Thyroid gland (tissue), 4 donors: ENCODE results near the gene MAPK1IP1L. TPM values are rescaled to one million over a fixed set of nuclear protein-coding genes. Genes with fewer than 3 reads are reported as not detected.

ENCODE experiments used
- DNase-seq, 2 donors: peaks; one replicate each; pipeline ENCODE4 v3.0.0-alpha.2; 2019
- H3K27ac ChIP-seq, 3 donors: fragments of 200-600 bp; sonication (generic); 1 replicate in 2 of 3; 2 replicates in 1 of 3; pipeline ENCODE4 v1.5.1; 2016 to 2019; ENCODE audit warnings: mild to moderate bottlenecking in 1 of 3, moderate library complexity in 1 of 3
- H3K27me3 ChIP-seq: fragments of 200-600 bp; sonication (generic); one replicate; pipeline ENCODE4 v1.5.1; 2019
- H3K36me3 ChIP-seq, 2 donors: fragments of 200-600 bp; sonication (generic); one replicate each; pipeline ENCODE4 v1.5.1; 2016 to 2019
- H3K4me1 ChIP-seq, 2 donors: fragments of 200-600 bp; sonication (generic); one replicate each; pipeline ENCODE4 v1.5.1; 2017 to 2019
- H3K4me3 ChIP-seq, 3 donors: fragments of 200-600 bp; sonication (generic); replicated peaks in 1 of 3; 1 replicate in 2 of 3; 2 replicates in 1 of 3; pipeline ENCODE4 v1.5.1; 2016; ENCODE audit warnings: mild to moderate bottlenecking in 1 of 3
- H3K9me3 ChIP-seq: fragments of 200-600 bp; sonication (generic); one replicate; pipeline ENCODE4 v1.5.1; 2017
- POLR2A ChIP-seq, 2 donors: fragments of 450-650 bp; IDR thresholded peaks; one replicate each; pipeline ENCODE4 v1.6.1; 2017; ENCODE audit warnings: antibody characterized with exemption in 2 of 2, mild to moderate bottlenecking in 2 of 2, moderate library complexity in 1 of 2
- WGBS, 2 donors: methylation state at CpG; one replicate each; pipeline ENCODE4 v1.1.5; 2017; 5-methylcytosine and 5-hydroxymethylcytosine counted together
- intact Hi-C: fragments of 100-400 bp; cut with DNase I; formaldehyde crosslinking; loops from one replicate; pipeline ENCODE4 v1.15.1; 2023
- total RNA-seq, 4 donors: library from RNA; depleted of rRNA; stranded (reverse); fragments of >200 nt; gene quantifications; one replicate each; pipeline ENCODE4 v1.2.3, GENCODE V29; 2016
- TF ChIP-seq, protein P1 (sequence below), 6 experiments: fragments of 200-600 bp in 3 of 6; fragments of 450-650 bp in 3 of 6; sonication (generic) in 3 of 6; IDR thresholded peaks; one replicate each; pipeline ENCODE4 v1.5.1; 2016 to 2019; ENCODE audit warnings: antibody characterized with exemption in 6 of 6, mild to moderate bottlenecking in 2 of 6, inconsistent platforms in 1 of 6, moderate library complexity in 1 of 6

MAPK1IP1L gene
- total RNA-seq, 4 donors from 2014 or later = 56.6 to 89.9 (median 69.6) TPM

DNA sequence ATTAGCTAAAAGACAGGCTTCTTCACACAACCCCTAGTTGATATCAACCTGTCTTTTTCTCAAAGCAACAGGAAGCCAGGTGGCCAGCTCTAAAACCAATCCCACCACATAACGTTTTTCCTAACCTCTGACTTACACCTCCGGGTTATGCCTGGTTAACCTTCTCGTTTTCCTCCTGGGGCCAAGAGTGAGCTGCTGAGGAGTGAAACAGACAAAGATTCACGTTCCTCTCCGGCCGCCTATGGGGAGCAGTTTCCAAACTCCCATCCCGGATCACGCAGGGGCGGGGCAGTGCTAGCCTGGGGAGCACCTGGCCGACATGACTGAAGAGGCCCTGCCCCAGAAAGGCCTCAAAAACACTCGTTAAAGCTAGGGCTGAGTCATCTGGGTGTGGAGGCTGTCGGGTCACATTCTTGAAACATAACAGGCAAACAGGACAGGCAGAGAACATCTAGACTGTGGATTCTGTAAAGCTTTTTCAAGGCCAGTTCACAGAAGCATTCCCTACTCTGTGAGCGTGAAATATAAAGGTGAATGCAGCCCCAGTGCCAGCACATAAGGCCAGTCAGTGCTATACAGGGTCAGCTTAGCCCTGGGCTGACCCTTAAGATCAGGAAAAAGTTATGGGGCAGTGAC lies 51.7 kb downstream of the MAPK1IP1L start:
- Histone ChIP-seq H3K27ac (peak overlapping the region; percentile 95 to 97 (median 97)), H3K36me3 (no peaks in the 10 kb centered on the region), H3K9me3 (no peaks in the 10 kb centered on the region), H3K4me1 (peaks cover 35 to 77% of the 10 kb centered on the region in 2 donors), H3K4me3 (no peak overlapping the region), H3K27me3 (no peaks in the 10 kb centered on the region)
- intact Hi-C loops = no loop called here
- TF ChIP-seq, protein P1, sequence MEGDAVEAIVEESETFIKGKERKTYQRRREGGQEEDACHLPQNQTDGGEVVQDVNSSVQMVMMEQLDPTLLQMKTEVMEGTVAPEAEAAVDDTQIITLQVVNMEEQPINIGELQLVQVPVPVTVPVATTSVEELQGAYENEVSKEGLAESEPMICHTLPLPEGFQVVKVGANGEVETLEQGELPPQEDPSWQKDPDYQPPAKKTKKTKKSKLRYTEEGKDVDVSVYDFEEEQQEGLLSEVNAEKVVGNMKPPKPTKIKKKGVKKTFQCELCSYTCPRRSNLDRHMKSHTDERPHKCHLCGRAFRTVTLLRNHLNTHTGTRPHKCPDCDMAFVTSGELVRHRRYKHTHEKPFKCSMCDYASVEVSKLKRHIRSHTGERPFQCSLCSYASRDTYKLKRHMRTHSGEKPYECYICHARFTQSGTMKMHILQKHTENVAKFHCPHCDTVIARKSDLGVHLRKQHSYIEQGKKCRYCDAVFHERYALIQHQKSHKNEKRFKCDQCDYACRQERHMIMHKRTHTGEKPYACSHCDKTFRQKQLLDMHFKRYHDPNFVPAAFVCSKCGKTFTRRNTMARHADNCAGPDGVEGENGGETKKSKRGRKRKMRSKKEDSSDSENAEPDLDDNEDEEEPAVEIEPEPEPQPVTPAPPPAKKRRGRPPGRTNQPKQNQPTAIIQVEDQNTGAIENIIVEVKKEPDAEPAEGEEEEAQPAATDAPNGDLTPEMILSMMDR (IDR thresholded peaks at IDR 0.05) = no peak
- TF ChIP-seq POLR2A (IDR thresholded peaks at IDR 0.05) = peak in 1 of 2 donors; percentile 78
- WGBS, 2 donors = 18 to 19% methylated on average over 13 of the region's 13 CpGs
- peak; percentile 90 to 92 for DNase-seq

DNA sequence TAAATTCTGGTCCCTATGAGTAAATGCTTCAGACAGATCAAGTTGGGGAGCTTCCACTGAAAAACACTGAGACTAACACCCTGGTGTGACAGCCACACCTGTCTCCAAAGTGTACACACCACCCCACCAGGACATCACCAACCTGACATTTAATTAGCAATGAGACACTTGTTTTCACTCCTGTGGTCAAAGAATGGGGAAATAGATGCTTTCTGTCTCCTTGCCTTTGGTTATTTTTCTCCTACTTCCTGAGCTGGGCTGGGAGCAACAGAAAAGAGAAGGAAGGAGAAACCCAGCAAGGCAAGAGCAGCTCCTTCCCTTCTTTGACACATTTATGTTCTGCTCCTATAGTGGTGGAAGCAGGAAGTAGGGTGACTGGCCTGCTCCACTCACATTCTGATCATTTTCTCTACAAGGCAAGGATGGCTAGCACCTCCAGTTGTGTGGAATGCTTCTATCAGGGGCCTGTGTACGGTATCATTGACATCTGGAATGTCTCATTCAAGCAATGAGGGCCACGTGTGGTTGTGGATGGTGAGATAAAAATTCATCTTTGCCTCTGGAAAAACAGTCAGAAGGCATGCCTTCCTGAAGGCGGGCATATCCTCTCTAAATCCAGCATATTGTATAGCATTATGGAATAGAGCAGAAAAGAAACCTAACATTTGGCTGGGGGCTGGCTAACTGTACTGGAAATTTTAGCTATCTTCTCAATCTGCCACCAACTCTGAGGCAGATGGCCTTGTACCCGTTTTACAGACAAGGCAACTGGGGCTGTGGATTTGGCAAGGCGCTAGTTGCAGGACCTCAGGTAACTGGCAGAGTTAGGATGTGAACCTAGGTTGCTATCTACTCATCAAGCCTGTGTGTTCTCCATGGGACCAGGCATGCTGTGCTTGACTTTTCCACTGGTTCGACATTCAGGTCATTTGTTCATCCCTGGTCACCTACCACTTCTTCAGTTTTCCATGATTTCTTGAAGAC lies 52.8 kb downstream of the MAPK1IP1L start:
- Histone ChIP-seq H3K27me3 (no peaks in the 10 kb centered on the region), H3K4me3 (no peak overlapping the region), H3K36me3 (no peaks in the 10 kb centered on the region), H3K27ac (peak overlapping the region; percentile 95 to 97 (median 97)), H3K4me1 (peaks cover 35 to 74% of the 10 kb centered on the region in 2 donors), H3K9me3 (no peaks in the 10 kb centered on the region)
- intact Hi-C loops = no loop called here
- no peak for TF ChIP-seq POLR2A (IDR thresholded peaks at IDR 0.05)
- TF ChIP-seq, protein P1 (IDR thresholded peaks at IDR 0.05) = no peak
- 96 to 97% methylated on average over 6 of the region's 6 CpGs for WGBS, 2 donors
- no peak for DNase-seq

DNA sequence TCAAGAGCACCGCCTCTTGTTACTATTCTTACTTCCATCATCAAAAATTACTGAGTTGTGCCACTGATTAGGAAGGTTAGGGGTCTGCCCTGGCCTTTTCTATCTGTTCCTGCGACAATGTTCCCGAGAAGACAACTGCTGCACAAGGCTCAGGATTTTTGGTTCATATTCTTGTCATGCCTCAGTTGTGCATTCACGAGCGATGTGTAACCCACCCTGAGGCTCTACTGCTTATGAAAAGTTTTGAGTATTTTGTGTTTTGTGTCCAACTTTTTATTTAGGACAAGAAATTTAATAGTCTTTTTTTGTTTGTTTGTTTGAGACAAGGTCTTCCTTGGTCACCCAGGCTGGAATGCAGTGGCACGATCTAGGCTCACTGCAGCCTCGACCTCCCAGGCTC lies 54.5 kb downstream of the MAPK1IP1L start:
- Histone ChIP-seq H3K4me3 (no peak overlapping the region), H3K9me3 (no peaks in the 10 kb centered on the region), H3K27me3 (no peaks in the 10 kb centered on the region), H3K4me1 (peaks cover 35 to 67% of the 10 kb centered on the region in 2 donors), H3K36me3 (no peaks in the 10 kb centered on the region), H3K27ac (peak overlapping the region in 2 of 3 donors; percentile 5 to 97)
- WGBS, 2 donors = 83 to 89% methylated on average over 7 of the region's 7 CpGs
- TF ChIP-seq, protein P1 (IDR thresholded peaks at IDR 0.05) = no peak
- TF ChIP-seq POLR2A (IDR thresholded peaks at IDR 0.05) = no peak
- intact Hi-C loops = no loop called here
- no peak for DNase-seq

DNA sequence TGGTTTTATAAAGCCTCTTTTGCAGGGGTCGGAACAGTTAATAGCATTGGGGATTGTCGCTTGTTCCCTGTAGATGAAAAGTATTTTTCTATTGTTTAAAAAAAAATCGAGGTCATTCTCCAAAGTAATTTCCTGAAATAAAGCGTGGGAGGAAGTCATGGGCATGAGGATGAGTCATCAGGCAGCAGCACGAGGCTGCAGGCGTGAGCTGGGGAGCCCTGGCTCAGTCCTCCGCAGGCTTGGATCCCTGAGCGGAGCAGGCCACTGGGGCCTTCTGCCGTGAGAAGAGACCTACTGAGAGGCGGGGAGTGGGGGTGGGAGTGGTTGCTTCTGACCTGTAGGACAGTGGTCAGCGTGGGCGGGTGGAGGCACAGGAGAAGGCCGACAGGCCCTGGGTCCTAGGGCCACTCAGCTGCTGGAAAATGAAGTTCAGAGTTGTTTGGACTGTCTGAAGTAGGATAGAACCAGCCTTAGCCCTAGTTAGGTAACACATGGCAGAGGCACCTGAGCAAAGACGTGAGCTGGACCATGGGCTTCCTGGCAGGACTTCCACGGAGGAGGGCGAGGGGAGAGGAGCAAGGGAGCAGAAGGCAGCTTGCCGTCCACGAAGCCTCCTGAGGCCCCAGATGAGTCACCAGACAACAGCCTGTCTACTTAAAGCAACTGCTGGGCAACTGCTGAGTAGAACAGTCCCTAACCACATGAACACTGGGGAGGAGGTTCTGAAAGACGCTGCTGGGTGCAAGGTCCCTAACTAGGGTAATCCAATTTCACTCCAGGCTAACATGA lies 56.5 kb downstream of the MAPK1IP1L start:
- WGBS, 2 donors = 54 to 58% methylated on average over 17 to 19 of the region's 19 CpGs
- Histone ChIP-seq H3K27me3 (no peaks in the 10 kb centered on the region), H3K9me3 (no peaks in the 10 kb centered on the region), H3K4me1 (peaks cover 24 to 47% of the 10 kb centered on the region in 2 donors), H3K4me3 (no peak overlapping the region), H3K36me3 (no peaks in the 10 kb centered on the region), H3K27ac (peak overlapping the region; percentile 86 to 89 (median 89))
- TF ChIP-seq, protein P1 (IDR thresholded peaks at IDR 0.05) = no peak
- TF ChIP-seq POLR2A (IDR thresholded peaks at IDR 0.05) = no peak
- peak; percentile 55 to 61 for DNase-seq
- intact Hi-C loops = no loop called here
